Peyer's patch (tissue), 4 donors: Measurements from ENCODE around the gene ATXN2.

Experiments used
- POLR2A ChIP-seq, 2 donors: fragments of 450-650 bp; IDR thresholded peaks; one replicate each; pipeline ENCODE4 v1.5.1; 2017; ENCODE audit warnings: antibody characterized with exemption in 2 of 2, mild to moderate bottlenecking in 2 of 2, moderate library complexity in 2 of 2
- TF ChIP-seq, protein P1 (sequence below), 6 experiments: fragments of 450-650 bp in 4 of 6; fragments of 200-600 bp in 2 of 6; sonication (generic) in 1 of 6; IDR thresholded peaks; one replicate each; pipeline ENCODE4 v1.5.1; 2017 to 2019; ENCODE audit warnings: antibody characterized with exemption in 6 of 6, mild to moderate bottlenecking in 3 of 6, moderate library complexity in 1 of 6

DNA sequence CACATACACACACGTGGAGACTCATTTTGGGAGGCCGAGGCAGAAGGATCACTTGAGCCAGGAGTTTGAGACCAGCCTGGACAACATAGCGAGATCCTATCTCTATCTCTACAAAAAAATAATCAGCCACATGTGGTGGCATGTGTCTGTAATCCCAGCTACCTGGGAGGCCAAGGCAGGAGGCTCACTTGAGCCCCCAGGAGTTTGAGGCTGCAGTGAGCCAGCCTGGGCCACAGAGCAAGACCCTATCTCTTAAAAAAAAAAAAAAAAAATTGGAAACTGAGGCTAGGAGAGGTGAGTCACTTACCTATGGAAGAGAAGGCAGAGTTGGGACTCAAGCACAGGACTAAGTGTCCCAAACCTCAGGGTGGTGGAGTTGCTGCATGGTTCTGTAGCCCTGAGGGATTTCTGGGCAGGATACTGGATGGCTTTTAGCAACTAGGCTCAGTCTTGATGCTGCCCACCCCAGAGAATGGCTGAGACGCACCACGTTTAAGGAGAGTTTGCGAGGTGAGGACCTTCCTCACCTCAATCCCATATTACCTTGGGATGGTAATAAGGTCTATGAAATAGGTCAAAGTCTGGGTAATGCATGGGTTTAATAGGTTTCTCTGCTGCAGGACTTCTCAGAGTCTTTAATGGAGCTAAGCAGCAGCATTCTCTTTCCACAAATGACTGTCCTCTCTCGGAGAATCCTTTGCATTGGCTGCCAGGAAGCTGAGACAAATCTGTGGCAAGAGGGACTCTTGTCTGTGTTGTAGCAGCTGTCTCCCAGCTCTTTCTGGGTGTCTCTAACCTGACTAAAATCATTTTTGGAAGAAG, 157.8 kb downstream of the ATXN2 start:
- TF ChIP-seq, protein P1, sequence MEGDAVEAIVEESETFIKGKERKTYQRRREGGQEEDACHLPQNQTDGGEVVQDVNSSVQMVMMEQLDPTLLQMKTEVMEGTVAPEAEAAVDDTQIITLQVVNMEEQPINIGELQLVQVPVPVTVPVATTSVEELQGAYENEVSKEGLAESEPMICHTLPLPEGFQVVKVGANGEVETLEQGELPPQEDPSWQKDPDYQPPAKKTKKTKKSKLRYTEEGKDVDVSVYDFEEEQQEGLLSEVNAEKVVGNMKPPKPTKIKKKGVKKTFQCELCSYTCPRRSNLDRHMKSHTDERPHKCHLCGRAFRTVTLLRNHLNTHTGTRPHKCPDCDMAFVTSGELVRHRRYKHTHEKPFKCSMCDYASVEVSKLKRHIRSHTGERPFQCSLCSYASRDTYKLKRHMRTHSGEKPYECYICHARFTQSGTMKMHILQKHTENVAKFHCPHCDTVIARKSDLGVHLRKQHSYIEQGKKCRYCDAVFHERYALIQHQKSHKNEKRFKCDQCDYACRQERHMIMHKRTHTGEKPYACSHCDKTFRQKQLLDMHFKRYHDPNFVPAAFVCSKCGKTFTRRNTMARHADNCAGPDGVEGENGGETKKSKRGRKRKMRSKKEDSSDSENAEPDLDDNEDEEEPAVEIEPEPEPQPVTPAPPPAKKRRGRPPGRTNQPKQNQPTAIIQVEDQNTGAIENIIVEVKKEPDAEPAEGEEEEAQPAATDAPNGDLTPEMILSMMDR (IDR thresholded peaks at IDR 0.05) = no peak
- TF ChIP-seq POLR2A (IDR thresholded peaks at IDR 0.05) = no peak
